Tibial artery (tissue), 4 donors: ENCODE results near the gene RBM17.
A peak's percentile ranks its signal among the peaks of the same experiment; 100 is the strongest.
"Not testable (repeated sequence)": the region's sequence is repeated elsewhere in the genome, so short reads cannot be mapped to it uniquely, and the experiment has no call there.

ENCODE experiments used
- DNase-seq, 2 donors: peaks; one replicate each; pipeline ENCODE4 v3.0.0-alpha.2; 2019
- H3K27ac ChIP-seq, 2 donors: fragments of 200-600 bp; sonication (generic) in 1 of 2; 1 replicate in 1 of 2; 2 replicates in 1 of 2; pipeline ENCODE4 v1.5.1; 2018 to 2019; ENCODE audit warnings: mild to moderate bottlenecking in 1 of 2
- H3K27me3 ChIP-seq, 2 donors: fragments of 200-600 bp; sonication (generic) in 1 of 2; one replicate each; pipeline versions ENCODE4 v1.5.1 to v1.6.0; 2016 to 2019
- H3K36me3 ChIP-seq, 3 donors: fragments of 200-600 bp; sonication (generic) in 2 of 3; one replicate each; pipeline ENCODE4 v1.5.1; 2016 to 2019; ENCODE audit warnings: mild to moderate bottlenecking in 2 of 3
- H3K4me1 ChIP-seq, 4 donors: fragments of 200-600 bp; sonication (generic) in 2 of 4; 1 replicate in 3 of 4; 2 replicates in 1 of 4; pipeline ENCODE4 v1.5.1; 2016 to 2019
- H3K4me3 ChIP-seq, 2 donors: fragments of 200-600 bp; sonication (generic) in 1 of 2; 1 replicate in 1 of 2; 2 replicates in 1 of 2; pipeline ENCODE4 v1.5.1; 2018 to 2019; ENCODE audit warnings: mild to moderate bottlenecking in 2 of 2
- H3K9me3 ChIP-seq, 3 donors: fragments of 200-600 bp; sonication (generic) in 1 of 3; one replicate each; pipeline ENCODE4 v1.5.1; 2016 to 2019
- intact Hi-C: fragments of 100-400 bp; cut with DNase I; formaldehyde crosslinking; loops from one replicate; pipeline ENCODE4 v1.15.0; 2023; ENCODE audit warnings: low total_unique reads
- TF ChIP-seq, protein P1 (sequence below), 2 experiments: fragments of 200-600 bp in 1 of 2; fragments of 450-650 bp in 1 of 2; IDR thresholded peaks; one replicate each; pipeline ENCODE4 v1.5.1; 2017 to 2019; ENCODE audit warnings: antibody characterized with exemption in 2 of 2, mild to moderate bottlenecking in 1 of 2, moderate library complexity in 1 of 2

RBM17 gene

DNA sequence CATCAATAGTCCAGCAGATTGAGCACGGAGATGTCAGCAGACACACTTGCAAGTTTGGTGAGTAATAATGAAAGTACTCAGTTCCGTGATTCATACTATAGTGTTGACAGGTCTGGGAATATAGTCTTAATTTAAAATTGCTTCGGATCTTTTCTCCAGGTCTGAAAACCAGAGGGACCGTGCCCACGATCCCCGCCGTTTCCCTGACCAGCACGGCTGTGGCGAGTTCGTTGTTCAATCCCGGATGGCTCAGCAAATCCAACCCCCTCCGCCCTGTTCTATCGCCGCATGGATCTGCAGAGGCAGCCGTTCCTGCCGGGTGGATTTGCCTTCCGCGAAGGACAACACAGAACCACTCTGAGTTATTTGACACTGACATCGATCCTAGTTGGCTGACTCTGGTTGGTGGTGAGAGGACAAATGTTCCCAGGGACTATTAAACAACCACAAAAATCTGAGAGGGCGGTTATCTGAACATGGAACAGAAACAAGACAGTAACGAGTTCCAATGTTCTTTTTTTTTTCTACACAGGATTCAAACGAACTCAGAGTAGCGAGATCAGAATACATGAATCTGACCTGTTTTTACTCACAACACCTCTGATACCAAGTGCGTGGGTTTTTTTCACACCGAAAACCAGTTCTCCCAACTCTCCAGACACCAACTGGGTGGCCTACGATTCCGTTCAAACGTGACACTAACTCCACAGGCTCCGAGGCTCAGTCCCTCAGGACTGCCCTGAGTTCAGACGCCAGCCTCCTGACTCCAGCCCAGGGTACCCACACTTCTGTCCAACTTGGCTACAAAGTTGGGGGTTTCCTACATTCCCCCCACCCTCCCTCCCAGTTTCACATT lies 52.7 kb downstream of the RBM17 start:
- H3K9me3 ChIP-seq = no peaks in the 10 kb centered on the region
- peaks cover 0 to 41% (median 23%) of the 10 kb centered on the region in 4 donors for H3K4me1 ChIP-seq
- TF ChIP-seq, protein P1, sequence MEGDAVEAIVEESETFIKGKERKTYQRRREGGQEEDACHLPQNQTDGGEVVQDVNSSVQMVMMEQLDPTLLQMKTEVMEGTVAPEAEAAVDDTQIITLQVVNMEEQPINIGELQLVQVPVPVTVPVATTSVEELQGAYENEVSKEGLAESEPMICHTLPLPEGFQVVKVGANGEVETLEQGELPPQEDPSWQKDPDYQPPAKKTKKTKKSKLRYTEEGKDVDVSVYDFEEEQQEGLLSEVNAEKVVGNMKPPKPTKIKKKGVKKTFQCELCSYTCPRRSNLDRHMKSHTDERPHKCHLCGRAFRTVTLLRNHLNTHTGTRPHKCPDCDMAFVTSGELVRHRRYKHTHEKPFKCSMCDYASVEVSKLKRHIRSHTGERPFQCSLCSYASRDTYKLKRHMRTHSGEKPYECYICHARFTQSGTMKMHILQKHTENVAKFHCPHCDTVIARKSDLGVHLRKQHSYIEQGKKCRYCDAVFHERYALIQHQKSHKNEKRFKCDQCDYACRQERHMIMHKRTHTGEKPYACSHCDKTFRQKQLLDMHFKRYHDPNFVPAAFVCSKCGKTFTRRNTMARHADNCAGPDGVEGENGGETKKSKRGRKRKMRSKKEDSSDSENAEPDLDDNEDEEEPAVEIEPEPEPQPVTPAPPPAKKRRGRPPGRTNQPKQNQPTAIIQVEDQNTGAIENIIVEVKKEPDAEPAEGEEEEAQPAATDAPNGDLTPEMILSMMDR (IDR thresholded peaks at IDR 0.05) = no peak
- peak overlapping the region; percentile 68 to 75 for H3K27ac ChIP-seq
- no peaks in the 10 kb centered on the region for H3K36me3 ChIP-seq
- DNase-seq = peak in 1 of 2 donors; percentile 66
- H3K4me3 ChIP-seq = peak overlapping the region; percentile 43 to 52
- intact Hi-C loops = no loop called here
- H3K27me3 ChIP-seq = peaks cover 0 to 7% of the 10 kb centered on the region in 2 donors

DNA sequence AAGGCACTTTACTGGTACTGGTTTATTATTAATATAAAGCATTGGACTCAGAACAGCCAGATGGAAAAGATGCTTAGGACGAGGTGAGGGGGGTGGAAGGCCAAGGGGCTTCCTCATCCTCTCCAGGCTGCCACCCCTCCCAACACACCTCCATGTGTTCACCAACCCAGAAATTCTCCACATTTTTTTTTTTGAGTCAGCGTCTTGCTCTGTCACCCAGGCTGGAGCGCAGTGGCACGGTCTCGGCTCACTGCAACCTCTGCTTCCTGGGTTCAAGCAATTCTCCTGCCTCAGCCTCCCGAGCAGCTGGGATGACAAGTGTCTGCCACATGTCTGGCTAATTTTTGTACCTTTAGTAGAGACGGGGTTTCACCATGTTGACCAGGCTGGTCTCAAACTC lies 53.4 kb downstream of the RBM17 start:
- intact Hi-C loops = not testable (repeated sequence)

DNA sequence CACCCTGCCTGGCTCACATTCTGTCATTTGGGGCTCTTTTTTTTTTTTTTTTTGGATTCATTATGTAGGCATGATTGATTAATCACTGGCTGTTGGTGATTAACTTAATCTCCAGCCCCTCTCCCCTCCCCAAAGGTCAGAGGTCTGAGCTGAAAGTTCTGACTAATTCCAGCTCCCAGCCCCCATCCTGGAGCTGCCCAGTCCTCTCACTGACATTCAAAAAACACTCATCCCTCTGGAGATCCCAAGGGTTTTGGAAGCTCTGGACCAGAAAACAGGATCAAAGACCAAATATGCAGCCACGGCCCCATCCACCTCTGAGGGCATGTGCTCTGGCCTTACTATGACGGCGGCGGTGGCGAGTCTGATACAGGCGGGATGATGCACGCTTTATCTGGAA lies 53.8 kb downstream of the RBM17 start:
- peaks cover 0 to 3% of the 10 kb centered on the region in 2 donors for H3K27me3 ChIP-seq
- intact Hi-C loops = no loop called here
- TF ChIP-seq, protein P1 (IDR thresholded peaks at IDR 0.05) = no peak
- DNase-seq = no peak
- peak overlapping the region in 1 of 2 donors; percentile 75 for H3K27ac ChIP-seq
- no peaks in the 10 kb centered on the region for H3K9me3 ChIP-seq
- no peak overlapping the region for H3K4me3 ChIP-seq
- H3K4me1 ChIP-seq = peaks cover 0 to 46% (median 23%) of the 10 kb centered on the region in 4 donors
- H3K36me3 ChIP-seq = no peaks in the 10 kb centered on the region

More for the DNA sequence above, 53.4 kb downstream of the RBM17 start:
- H3K9me3 ChIP-seq, H3K36me3 ChIP-seq, H3K27me3 ChIP-seq, DNase-seq: not testable (repeated sequence)
- Histone ChIP-seq H3K4me3 (peak overlapping the region; percentile 43 to 52), H3K4me1 (peaks cover 0 to 46% (median 23%) of the 10 kb centered on the region in 4 donors), H3K27ac (peak overlapping the region; percentile 68 to 75)

DNA sequence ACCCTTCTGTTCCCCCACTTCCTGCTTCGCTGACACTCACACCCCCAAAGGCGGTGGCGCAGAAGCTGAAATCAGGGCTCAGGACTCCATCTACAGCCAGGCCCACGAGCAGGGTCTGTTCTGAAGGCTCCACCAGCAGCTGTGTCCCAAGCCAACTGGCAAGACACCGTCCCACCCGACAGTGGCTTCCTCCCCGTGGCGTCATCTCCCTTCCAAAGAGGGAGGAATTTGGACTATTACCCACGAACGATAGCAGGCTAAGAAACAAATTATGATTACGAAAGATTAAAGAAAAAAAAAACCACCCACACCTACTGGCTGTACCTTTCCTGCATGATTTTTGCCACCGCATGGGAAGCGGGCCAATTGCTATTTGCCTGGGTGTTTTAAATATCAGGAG lies 54.3 kb downstream of the RBM17 start:
- Histone ChIP-seq H3K4me1 (peaks cover 0 to 46% (median 23%) of the 10 kb centered on the region in 4 donors), H3K9me3 (no peaks in the 10 kb centered on the region), H3K27ac (no peak overlapping the region), H3K27me3 (peaks cover 0 to 3% of the 10 kb centered on the region in 2 donors), H3K36me3 (no peaks in the 10 kb centered on the region), H3K4me3 (no peak overlapping the region)
- no peak for DNase-seq
- intact Hi-C loops = no loop called here
- TF ChIP-seq, protein P1 (IDR thresholded peaks at IDR 0.05) = no peak

- H3K27me3 ChIP-seq = peaks cover 0 to 3% of the 10 kb centered on the region in 2 donors
- peak overlapping the region; percentile 82 to 92 for H3K4me3 ChIP-seq
- H3K4me1 ChIP-seq = peaks cover 0 to 46% (median 23%) of the 10 kb centered on the region in 4 donors
- no peaks in the 10 kb centered on the region for H3K36me3 ChIP-seq
- TF ChIP-seq, protein P1 (IDR thresholded peaks at IDR 0.05) = no peak
- peak overlapping the region; percentile 82 to 89 for H3K27ac ChIP-seq
- peak; percentile 92 to 94 for DNase-seq
- intact Hi-C loops = loop anchor here (2.0 kb wide), 1 partner anchor 60 kb away; no protein-coding TSS in a partner anchor
- H3K9me3 ChIP-seq = no peaks in the 10 kb centered on the region
Measured at GRCh38 chr10:6144406-6145165, 55.8 kb downstream of the RBM17 start.
